Measurements from ENCODE around the gene NRXN2.

NRXN2 gene

GRCh38 chr11:64753380-64754123 is 30.6 kb upstream of the NRXN2 start:
- DNase-seq (ENCODE audit: extremely low read depth, low read depth): no peak
- no peak overlapping the region for H3K4me3 ChIP-seq (replicated peaks; ENCODE audit: low read depth, low read length)
- no peak for TF ChIP-seq CTCF (IDR thresholded peaks at IDR 0.05; ENCODE audit: low read depth, low read length, missing control alignments)

- DNase-seq (ENCODE audit: extremely low read depth, low read depth): no peak
- H3K4me3 ChIP-seq (replicated peaks; ENCODE audit: low read depth, low read length): no peak overlapping the region
- no peak for TF ChIP-seq CTCF (IDR thresholded peaks at IDR 0.05; ENCODE audit: low read depth, low read length, missing control alignments)
Measured at GRCh38 chr11:64753019-64753379, 30.0 kb upstream of the NRXN2 start.

- no peak for TF ChIP-seq CTCF (IDR thresholded peaks at IDR 0.05; ENCODE audit: low read depth, low read length, missing control alignments)
- H3K4me3 ChIP-seq (replicated peaks; ENCODE audit: low read depth, low read length): no peak overlapping the region
- DNase-seq (ENCODE audit: extremely low read depth, low read depth): no peak
Measured at GRCh38 chr11:64752175-64752970, 29.4 kb upstream of the NRXN2 start.

DNA sequence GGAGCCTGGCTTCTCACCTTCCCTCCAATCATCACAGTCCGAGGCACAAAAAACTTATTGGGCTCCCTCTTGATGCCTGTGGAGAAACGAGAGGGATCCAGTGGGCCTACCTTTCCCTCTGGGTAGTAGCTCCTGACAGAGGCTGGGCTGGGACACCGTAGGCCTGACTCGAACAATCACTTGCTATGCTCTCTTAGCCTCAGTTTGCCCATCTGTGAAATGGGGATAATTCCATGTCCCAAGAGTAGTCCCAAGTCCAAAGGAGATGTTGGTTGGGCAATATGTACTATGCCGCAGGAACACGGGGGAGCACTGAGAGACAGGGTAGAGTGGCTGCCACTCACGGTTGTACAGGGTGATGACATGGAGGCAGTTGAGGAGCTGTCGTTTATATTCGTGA is 28.6 kb upstream of the NRXN2 start:
- no peak for TF ChIP-seq CTCF (IDR thresholded peaks at IDR 0.05; ENCODE audit: low read depth, low read length, missing control alignments)
- no peak overlapping the region for H3K4me3 ChIP-seq (replicated peaks; ENCODE audit: low read depth, low read length)
- no peak for DNase-seq (ENCODE audit: extremely low read depth, low read depth)

DNA sequence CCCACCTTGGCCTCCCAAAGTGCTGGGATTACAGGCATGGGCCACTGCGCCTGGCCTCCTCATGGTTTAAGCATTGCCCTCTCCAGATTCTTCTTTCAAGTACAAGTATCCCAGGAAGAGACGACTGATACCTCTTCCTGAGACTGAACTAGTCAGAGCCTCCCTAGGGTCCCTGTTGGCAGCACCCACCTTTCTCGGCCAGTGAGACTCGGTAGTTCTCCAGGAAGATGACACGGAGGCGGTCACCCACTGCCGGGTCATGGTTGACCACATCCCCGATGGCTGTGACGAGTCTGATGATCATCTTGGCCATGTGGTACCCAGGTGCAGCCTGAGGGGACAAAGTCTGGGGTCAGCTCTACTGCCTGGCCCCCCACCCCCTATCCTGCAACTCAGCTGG is 28.1 kb upstream of the NRXN2 start:
- no peak overlapping the region for H3K4me3 ChIP-seq (replicated peaks; ENCODE audit: low read depth, low read length)
- no peak for DNase-seq (ENCODE audit: extremely low read depth, low read depth)
- no peak for TF ChIP-seq CTCF (IDR thresholded peaks at IDR 0.05; ENCODE audit: low read depth, low read length, missing control alignments)

DNA sequence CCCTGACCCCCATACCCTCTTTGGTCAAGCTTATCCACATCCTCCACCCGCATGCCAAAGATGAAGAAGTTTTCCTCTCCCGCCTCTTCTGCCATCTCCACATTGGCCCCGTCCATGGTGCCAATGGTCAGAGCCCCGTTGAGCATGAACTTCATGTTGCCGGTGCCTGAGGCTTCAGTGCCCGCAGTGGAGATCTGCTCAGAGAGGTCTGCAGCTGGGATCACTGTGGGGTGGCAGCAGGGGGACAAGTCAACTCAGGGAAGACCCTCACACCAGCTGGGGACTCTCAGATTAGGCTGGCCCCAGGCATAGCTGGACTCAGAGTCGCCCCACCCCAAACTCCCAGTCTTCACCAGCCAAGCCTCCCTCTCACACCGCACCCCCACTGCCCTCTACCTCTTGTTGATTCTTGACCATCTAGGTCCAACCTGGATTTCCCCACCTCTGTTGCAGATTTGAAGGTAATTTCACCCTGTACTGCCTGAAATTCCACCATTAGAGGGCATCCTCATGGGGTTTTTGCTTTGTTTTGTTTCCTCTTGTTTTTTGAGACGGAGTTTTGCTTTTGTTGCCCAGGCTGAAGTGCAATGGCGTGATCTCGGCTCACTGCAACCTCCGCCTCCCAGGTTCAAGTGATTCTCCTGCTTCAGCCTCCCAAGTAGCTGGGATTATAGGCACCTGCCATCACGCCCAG is 27.5 kb upstream of the NRXN2 start:
- H3K4me3 ChIP-seq (replicated peaks; ENCODE audit: low read depth, low read length): no peak overlapping the region
- no peak for DNase-seq (ENCODE audit: extremely low read depth, low read depth)
- TF ChIP-seq CTCF (IDR thresholded peaks at IDR 0.05; ENCODE audit: low read depth, low read length, missing control alignments): no peak

Measured in HFF-Myc (cell line).